PC-9 (cell line): ENCODE results near the gene FNDC11. TPM values are rescaled to one million over a fixed set of nuclear protein-coding genes. Genes with fewer than 3 reads are reported as not detected.

Experiments
- BruUV-seq: library from RNA; stranded (reverse); fragments of 400-500 nt; replicated peaks from 2 replicates; lab custom pipeline; 2021; lab: Mats Ljungman, UMichigan
- CTCF ChIA-PET: fragments of 300-600 bp; sonication (Branson Sonifier 250); formaldehyde crosslinking; loops from one replicate; lab custom pipeline; 2022; ENCODE audit warnings: antibody characterized with exemption; lab: Charles Lee
- POLR2A ChIA-PET: fragments of 300-600 bp; sonication (Branson Sonifier 250); formaldehyde crosslinking; loops from one replicate; lab custom pipeline; 2022; ENCODE audit warnings: antibody characterized with exemption; ENCODE audit not compliant: unreplicated experiment; lab: Charles Lee
- DNase-seq, 2 experiments: peaks; one replicate each; pipeline versions ENCODE4 v3.0.0 to v3.0.0-alpha.2; 2015 to 2022; ENCODE audit warnings: mixed read lengths in 1 of 2
- H2AFZ ChIP-seq: fragments of 200-600 bp; sonication (generic); 2 replicates; pipeline ENCODE4 v1.8.1; 2017; ENCODE audit warnings: antibody characterized with exemption
- H3F3A ChIP-seq: fragments of 200-600 bp; sonication (generic); 2 replicates; pipeline ENCODE4 v1.8.1; 2017; ENCODE audit warnings: antibody characterized with exemption, mild to moderate bottlenecking, low read depth; ENCODE audit not compliant: insufficient read depth
- H3K27ac ChIP-seq: fragments of 200-600 bp; sonication (generic); 2 replicates; pipeline ENCODE4 v1.6.1; 2016; ENCODE audit warnings: mixed run types
- H3K27me3 ChIP-seq: fragments of 200-600 bp; sonication (generic); 2 replicates; pipeline ENCODE4 v1.6.1; 2016; ENCODE audit warnings: low read depth, mixed run types; ENCODE audit not compliant: insufficient read depth
- H3K36me3 ChIP-seq: fragments of 200-600 bp; sonication (generic); 2 replicates; pipeline ENCODE4 v1.6.1; 2016; ENCODE audit warnings: low read depth, mixed run types
- H3K4me1 ChIP-seq: fragments of 200-600 bp; sonication (generic); replicated peaks from 2 replicates; pipeline ENCODE4 v1.6.1; 2016; ENCODE audit warnings: mixed run types; ENCODE audit not compliant: insufficient read depth
- H3K4me2 ChIP-seq: fragments of 200-600 bp; sonication (generic); 2 replicates; pipeline ENCODE4 v1.6.1; 2017; ENCODE audit warnings: mixed run types
- H3K4me3 ChIP-seq: fragments of 200-600 bp; sonication (generic); 2 replicates; pipeline ENCODE4 v1.6.1; 2016; ENCODE audit warnings: mixed run types
- H3K79me2 ChIP-seq: fragments of 200-600 bp; sonication (generic); 2 replicates; pipeline ENCODE4 v1.6.1; 2017; ENCODE audit warnings: low read depth, mixed run types
- H3K9me2 ChIP-seq: fragments of 200-600 bp; sonication (generic); 2 replicates; pipeline ENCODE4 v1.8.1; 2017; ENCODE audit warnings: mild to moderate bottlenecking; ENCODE audit not compliant: insufficient read depth
- H3K9me3 ChIP-seq: fragments of 200-600 bp; sonication (generic); 2 replicates; pipeline ENCODE4 v1.8.1; 2016; ENCODE audit warnings: low read depth; ENCODE audit not compliant: insufficient read depth
- H4K20me1 ChIP-seq: fragments of 200-600 bp; sonication (generic); 2 replicates; pipeline ENCODE4 v1.8.1; 2017; ENCODE audit not compliant: insufficient read depth
- CTCF ChIP-seq: fragments of 200-600 bp; sonication (generic); conservative IDR thresholded peaks from 2 replicates; pipeline ENCODE4 v1.6.1; 2017; ENCODE audit warnings: mixed run types, antibody characterized with exemption, mild to moderate bottlenecking, moderate library complexity
- EZH2 ChIP-seq: fragments of 200-600 bp; sonication (generic); IDR thresholded peaks from 2 replicates; pipeline ENCODE4 v1.8.0; 2017; ENCODE audit warnings: antibody characterized with exemption, low read depth
- intact Hi-C: fragments of 100-400 bp; cut with micrococcal nuclease; formaldehyde crosslinking; loops from one replicate; pipeline ENCODE4 v1.10.0; 2022; ENCODE audit not compliant: unreplicated experiment
- total RNA-seq: library from RNA; stranded (reverse); gene quantifications from 2 replicates; pipeline ENCODE4 v1.2.3, GENCODE V29; 2021

FNDC11 gene
- total RNA-seq, 1 experiment from 2014 or later, result 7.7 TPM

DNA sequence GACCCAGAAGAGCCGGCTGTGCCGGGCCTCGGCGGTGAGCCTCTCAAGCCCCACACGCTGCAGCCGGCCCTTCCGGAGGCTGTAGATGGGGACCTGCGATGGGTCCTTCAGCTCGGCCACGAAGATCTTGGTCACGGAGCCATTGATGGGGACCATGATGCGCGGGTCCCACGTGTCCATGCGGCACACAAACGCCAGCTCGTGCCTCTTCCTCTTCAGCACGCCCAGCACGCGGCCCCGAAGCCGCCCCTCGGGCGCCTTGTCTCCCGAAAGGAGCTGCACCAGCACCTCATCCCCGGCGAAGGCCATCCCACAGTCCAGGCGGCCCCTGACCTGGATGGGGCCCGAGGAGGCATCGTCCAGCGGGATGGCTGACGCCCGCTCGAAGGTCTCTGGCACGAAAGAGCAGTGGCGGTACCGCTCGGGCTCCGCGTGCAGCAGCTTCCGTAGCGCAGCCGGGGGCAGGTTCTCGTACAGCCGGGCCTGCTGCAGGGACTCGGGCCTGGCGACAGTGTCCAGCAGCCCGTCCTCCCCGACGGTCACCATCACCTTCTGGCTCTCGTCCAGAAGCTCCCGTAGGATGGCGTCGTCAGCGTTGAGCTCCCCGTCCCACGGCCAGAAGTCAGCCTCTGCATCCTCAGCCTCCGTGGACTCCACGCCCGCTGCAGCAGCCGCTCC, 11.2 kb downstream of the FNDC11 start:
- Histone ChIP-seq H2AFZ (no peak overlapping the region), H3F3A (peaks cover 3% of the 10 kb centered on the region; the same call in 1 of the 2 replicates)

DNA sequence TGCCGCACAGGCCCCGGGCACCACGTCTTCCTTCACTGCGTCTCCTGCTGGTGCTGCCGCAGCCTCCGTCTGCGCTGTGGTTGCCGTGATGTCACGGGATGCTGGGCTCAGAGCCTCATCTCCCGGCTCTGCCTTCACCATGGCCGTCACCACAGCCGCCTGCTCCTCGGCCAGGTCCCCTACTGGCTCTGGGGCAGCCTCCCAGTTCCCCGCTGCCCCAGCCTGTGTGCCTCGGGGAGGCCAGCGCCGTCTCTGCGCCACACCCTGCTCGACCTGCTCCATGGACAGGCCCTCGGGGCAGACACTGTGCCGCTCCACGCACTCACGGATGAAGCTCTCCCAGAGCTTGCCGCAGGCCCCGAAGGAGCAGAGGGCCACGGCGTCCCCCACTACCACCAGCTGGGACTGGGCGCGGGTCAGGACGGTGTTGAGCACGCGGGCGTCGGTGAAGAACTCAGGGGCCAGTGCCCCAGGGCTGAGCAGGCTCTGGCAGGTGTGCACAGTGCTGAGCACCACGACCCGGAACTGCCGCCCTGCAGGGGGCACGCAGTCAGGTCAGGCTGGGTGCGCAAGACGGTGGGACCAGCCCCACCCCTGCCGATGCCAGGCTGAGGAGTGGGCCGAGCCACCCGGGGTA, 11.9 kb downstream of the FNDC11 start:
- Histone ChIP-seq H4K20me1 (no peaks in the 10 kb centered on the region), H3K79me2 (no peaks in the 10 kb centered on the region), H2AFZ (no peak overlapping the region), H3F3A (peaks cover 3% of the 10 kb centered on the region; the same call in 1 of the 2 replicates), H3K27me3 (no peaks in the 10 kb centered on the region), H3K4me2 (no peak overlapping the region), H3K9me3 (no peaks in the 10 kb centered on the region), H3K4me1 (no peaks in the 10 kb centered on the region), H3K36me3 (no peaks in the 10 kb centered on the region), H3K4me3 (no peak overlapping the region), H3K9me2 (no peaks in the 10 kb centered on the region), H3K27ac (no peak overlapping the region)
- TF ChIP-seq CTCF, result no peak
- no peak for TF ChIP-seq EZH2
- CTCF ChIA-PET, result no interaction called here
- POLR2A ChIA-PET, result no interaction called here
- no TSS peak for BruUV-seq
- DNase-seq, result no peak
- intact Hi-C loops, result no loop called here

More for the DNA sequence above, 11.2 kb downstream of the FNDC11 start:
- Histone ChIP-seq H3K27me3 (no peaks in the 10 kb centered on the region), H3K4me1 (no peaks in the 10 kb centered on the region), H3K9me2 (no peaks in the 10 kb centered on the region), H3K4me2 (no peak overlapping the region), H3K27ac (no peak overlapping the region), H3K36me3 (no peaks in the 10 kb centered on the region), H3K9me3 (no peaks in the 10 kb centered on the region), H4K20me1 (no peaks in the 10 kb centered on the region), H3K4me3 (no peak overlapping the region), H3K79me2 (no peaks in the 10 kb centered on the region)
- BruUV-seq, result no TSS peak
- ChIA-PET POLR2A (no interaction called here), CTCF (no interaction called here)
- TF ChIP-seq EZH2 (no peak), CTCF (no peak)
- DNase-seq, result no peak
- intact Hi-C loops, result no loop called here

GRCh38 chr20:63566395-63567135, 12.6 kb downstream of the FNDC11 start:
- H3K4me3 ChIP-seq, result no peak overlapping the region
- no peaks in the 10 kb centered on the region for H3K36me3 ChIP-seq
- TF ChIP-seq CTCF, result no peak
- TF ChIP-seq EZH2, result no peak
- H3K27me3 ChIP-seq, result no peaks in the 10 kb centered on the region
- DNase-seq, result no peak
- no peak overlapping the region for H3K27ac ChIP-seq
- CTCF ChIA-PET, result interaction anchor here (0.7 kb wide), 2 partner anchors 297 to 537 kb away, joined by 4 to 6 read pairs; no protein-coding TSS in a partner anchor
- intact Hi-C loops, result no loop called here
- no peaks in the 10 kb centered on the region for H3K9me3 ChIP-seq
- POLR2A ChIA-PET, result no interaction called here
- H3K9me2 ChIP-seq, result no peaks in the 10 kb centered on the region
- BruUV-seq, result no TSS peak
- H3F3A ChIP-seq, result peaks cover 3% of the 10 kb centered on the region; the same call in 1 of the 2 replicates
- no peak overlapping the region for H2AFZ ChIP-seq
- no peaks in the 10 kb centered on the region for H3K79me2 ChIP-seq
- no peaks in the 10 kb centered on the region for H3K4me1 ChIP-seq
- no peak overlapping the region for H3K4me2 ChIP-seq
- no peaks in the 10 kb centered on the region for H4K20me1 ChIP-seq
